A549 (cell line): Measurements from ENCODE around the gene TP53BP1. TPM values are rescaled to one million over a fixed set of nuclear protein-coding genes. Genes with fewer than 3 reads are reported as not detected.

Experiments
- ATAC-seq, 2 experiments: fragments of 200-7000 bp in 1 of 2; fragments of >200 bp in 1 of 2; cut with Nextera tagmentation in 1 of 2; cut with Tn5 transposase in 1 of 2; 3 replicates each; pipeline versions ENCODE4 v1.8.0 to v1.9.1; 2018 to 2020; ENCODE audit warnings: mild to moderate bottlenecking in 1 of 2, moderate library complexity in 1 of 2
- CTCF ChIA-PET: fragments of 300-600 bp; sonication (Branson Sonifier 250); formaldehyde crosslinking; extraction: SDS; loops from one replicate; lab custom pipeline; 2021; ENCODE audit warnings: antibody characterized with exemption, inconsistent platforms; lab: Yijun Ruan, JAX
- POLR2A ChIA-PET: fragments of 350-600 bp; formaldehyde crosslinking; extraction: SDS; loops from one replicate; lab custom pipeline; 2021; ENCODE audit warnings: antibody characterized with exemption, inconsistent platforms; lab: Yijun Ruan, JAX
- DNase-seq, 2 experiments: peaks; one replicate each; pipeline versions ENCODE4 v3.0.0 to v3.0.0-alpha.2; 2011 to 2016; ENCODE audit warnings: low read depth in 1 of 2, low spot score in 1 of 2
- FAIRE-seq: peaks from 2 replicates; lab custom pipeline; 2011; peaks lifted over from hg19 to GRCh38; lab: Jason Lieb, UNC
- H3K27ac ChIP-seq, 2 experiments: fragments of >200 bp; sonication (Bioruptor Twin); formaldehyde crosslinking; 3 replicates each; pipeline ENCODE4 v1.5.1; 2016 to 2017
- H3K4me1 ChIP-seq: fragments of >200 bp; sonication (Bioruptor Twin); formaldehyde crosslinking; 3 replicates; pipeline ENCODE4 v1.6.1; 2016
- H3K4me2 ChIP-seq: fragments of >200 bp; sonication (Bioruptor Twin); formaldehyde crosslinking; 3 replicates; pipeline ENCODE4 v1.6.1; 2016
- H3K4me3 ChIP-seq: fragments of >200 bp; sonication (Bioruptor Twin); formaldehyde crosslinking; 3 replicates; pipeline ENCODE4 v1.5.1; 2016
- H3K9me3 ChIP-seq: fragments of >200 bp; sonication (Bioruptor Twin); formaldehyde crosslinking; 3 replicates; pipeline ENCODE4 v1.6.1; 2016
- CBX2 ChIP-seq: fragments of 200-600 bp; sonication (generic); IDR thresholded peaks from 2 replicates; pipeline ENCODE4 v1.6.1; 2016; ENCODE audit warnings: low read depth, mild to moderate bottlenecking, borderline replicate concordance
- CHD4 ChIP-seq: fragments of 200-600 bp; sonication (generic); IDR thresholded peaks from 2 replicates; pipeline ENCODE4 v1.6.1; 2016; ENCODE audit warnings: antibody characterized with exemption, mild to moderate bottlenecking, borderline replicate concordance
- GATA3 ChIP-seq: IDR thresholded peaks from 2 replicates; pipeline ENCODE4 v1.6.1; 2012; ENCODE audit warnings: borderline replicate concordance
- HDAC2 ChIP-seq: fragments of 200-600 bp; sonication (generic); IDR thresholded peaks from 2 replicates; pipeline ENCODE4 v1.6.1; 2016
- HOXB5 ChIP-seq: fragments of 250-450 bp; sonication (Bioruptor Pico); IDR thresholded peaks from 2 replicates; pipeline ENCODE4 v1.5.0; 2020; ENCODE audit warnings: mild to moderate bottlenecking, moderate library complexity
- JUN ChIP-seq, 2 experiments: fragments of >200 bp; sonication (Bioruptor Twin); formaldehyde crosslinking; IDR thresholded peaks; 2 replicates in 1 of 2; 3 replicates in 1 of 2; pipeline ENCODE4 v1.6.1; 2016 to 2017
- KDM5A ChIP-seq: fragments of 200-600 bp; sonication (generic); IDR thresholded peaks from 2 replicates; pipeline ENCODE4 v1.6.1; 2016; ENCODE audit warnings: antibody characterized with exemption, mild to moderate bottlenecking
- NFE2L2 ChIP-seq: fragments of 150-350 bp; conservative IDR thresholded peaks from 2 replicates; pipeline ENCODE4 v1.6.1; 2014; ENCODE audit warnings: low read length
- PHF8 ChIP-seq: fragments of 200-600 bp; sonication (generic); IDR thresholded peaks from 2 replicates; pipeline ENCODE4 v1.6.1; 2016; ENCODE audit warnings: low read depth, mild to moderate bottlenecking, antibody characterized with exemption, moderate library complexity, borderline replicate concordance
- RAD21 ChIP-seq, 2 experiments: fragments of >200 bp in 1 of 2; sonication (Bioruptor Twin) in 1 of 2; formaldehyde crosslinking in 1 of 2; IDR thresholded peaks in 1 of 2; conservative IDR thresholded peaks in 1 of 2; 2 replicates in 1 of 2; 3 replicates in 1 of 2; pipeline ENCODE4 v1.6.1; 2012 to 2018; ENCODE audit warnings: inconsistent platforms in 1 of 2
- RFX5 ChIP-seq: fragments of 450-650 bp; IDR thresholded peaks from 2 replicates; pipeline ENCODE4 v1.7.1; 2014; ENCODE audit warnings: antibody characterized with exemption, mild to moderate bottlenecking, moderate library complexity
- SREBF2 ChIP-seq: fragments of 450-650 bp; IDR thresholded peaks from 2 replicates; pipeline ENCODE4 v1.6.1; 2014; ENCODE audit warnings: mild to moderate bottlenecking, moderate library complexity
- ZFP36 ChIP-seq: fragments of 450-650 bp; IDR thresholded peaks from 2 replicates; pipeline ENCODE4 v1.6.1; 2014; ENCODE audit warnings: borderline replicate concordance; ENCODE audit not compliant: partially characterized antibody
- ZNF302 ChIP-seq: fragments of 250-450 bp; sonication (Bioruptor Pico); IDR thresholded peaks from 2 replicates; pipeline ENCODE4 v1.9.0; 2021; ENCODE audit warnings: inconsistent platforms, mild to moderate bottlenecking, moderate library complexity
- WGBS: methylation state at CpG from one replicate; pipeline ENCODE4 v1.1.6; 2017; ENCODE audit errors: missing lambda C conversion rate; 5-methylcytosine and 5-hydroxymethylcytosine counted together
- polyA plus RNA-seq, 4 experiments: library from polyadenylated mRNA; depleted of rRNA in 3 of 4; stranded (reverse); fragments of >200 nt; fragmentation: RNase III in 1 of 4; extraction: RNeasy Plus Mini Kit Qiagen cat#74134 plus additional on column Dnase treatment in 1 of 4; gene quantifications; 2 replicates in 3 of 4; 3 replicates in 1 of 4; pipeline ENCODE4 v1.2.3, GENCODE V29; 2011 to 2017
- TF ChIP-seq, protein P1 (sequence below): fragments of 250-450 bp; sonication (Bioruptor Pico); IDR thresholded peaks from 2 replicates; pipeline ENCODE4 v1.5.0; 2021; ENCODE audit warnings: mild to moderate bottlenecking, moderate library complexity, borderline replicate concordance
- TF ChIP-seq, protein P2 (sequence below): fragments of 150-350 bp; IDR thresholded peaks from 2 replicates; pipeline ENCODE4 v1.6.1; 2014; ENCODE audit warnings: low read depth, mild to moderate bottlenecking, low read length
- TF ChIP-seq, protein P3 (sequence below): IDR thresholded peaks from 2 replicates; pipeline ENCODE4 v1.6.1; 2012
- TF ChIP-seq, protein P4 (sequence below): IDR thresholded peaks from 2 replicates; pipeline ENCODE4 v1.6.1; 2012; ENCODE audit warnings: low read depth, borderline replicate concordance

The TP53BP1 gene
- polyA plus RNA-seq, 2 of the 4 experiments (the other 2 are of a cell fraction): 25.0 to 49.8 TPM

DNA sequence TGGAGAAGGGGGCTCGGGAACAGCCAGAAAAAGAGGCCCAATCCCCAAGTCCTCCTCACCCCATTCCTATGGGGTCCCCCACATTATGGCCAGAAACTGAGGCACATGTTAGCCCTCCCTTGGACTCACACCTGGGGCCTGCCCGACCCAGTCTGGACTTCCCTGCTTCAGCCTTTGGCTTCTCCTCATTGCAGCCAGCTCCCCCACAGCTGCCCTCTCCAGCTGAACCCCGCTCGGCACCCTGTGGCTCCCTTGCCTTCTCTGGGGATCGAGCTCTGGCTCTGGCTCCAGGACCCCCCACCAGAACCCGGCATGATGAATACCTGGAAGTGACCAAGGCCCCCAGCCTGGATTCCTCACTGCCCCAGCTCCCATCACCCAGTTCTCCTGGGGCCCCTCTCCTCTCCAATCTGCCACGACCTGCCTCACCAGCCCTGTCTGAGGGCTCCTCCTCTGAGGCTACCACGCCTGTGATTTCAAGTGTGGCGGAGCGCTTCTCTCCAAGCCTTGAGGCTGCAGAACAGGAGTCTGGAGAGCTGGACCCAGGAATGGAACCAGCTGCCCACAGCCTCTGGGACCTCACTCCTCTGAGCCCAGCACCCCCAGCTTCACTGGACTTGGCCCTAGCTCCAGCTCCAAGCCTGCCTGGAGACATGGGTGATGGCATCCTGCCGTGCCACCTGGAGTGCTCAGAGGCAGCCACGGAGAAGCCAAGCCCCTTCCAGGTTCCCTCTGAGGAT is 35.0 kb upstream of the TP53BP1 start:
- no peak overlapping the region for H3K27ac ChIP-seq
- FAIRE-seq: no peak
- H3K4me3 ChIP-seq: no peak overlapping the region
- no peak overlapping the region for H3K4me2 ChIP-seq
- H3K4me1 ChIP-seq: no peaks in the 10 kb centered on the region
- CTCF ChIA-PET: interaction anchor here (0.9 to 1.2 kb wide), 2 partner anchors 14 to 16 kb away, joined by 3 read pairs; no protein-coding TSS in a partner anchor
- ATAC-seq: no peak
- 76% methylated on average over 4 of the region's 12 CpGs for WGBS
- DNase-seq: no peak
- no peak for TF ChIP-seq NFE2L2
- TF ChIP-seq GATA3: no peak
- no peak for TF ChIP-seq ZNF302 (CRISPR knock-in tag)
- no peak for TF ChIP-seq SREBF2
- TF ChIP-seq HDAC2: no peak
- no peak for TF ChIP-seq CBX2
- TF ChIP-seq PHF8: no peak
- TF ChIP-seq CHD4: no peak
- TF ChIP-seq, all 56 proteins: peak for 0
- POLR2A ChIA-PET: no interaction called here
- H3K9me3 ChIP-seq: no peaks in the 10 kb centered on the region

DNA sequence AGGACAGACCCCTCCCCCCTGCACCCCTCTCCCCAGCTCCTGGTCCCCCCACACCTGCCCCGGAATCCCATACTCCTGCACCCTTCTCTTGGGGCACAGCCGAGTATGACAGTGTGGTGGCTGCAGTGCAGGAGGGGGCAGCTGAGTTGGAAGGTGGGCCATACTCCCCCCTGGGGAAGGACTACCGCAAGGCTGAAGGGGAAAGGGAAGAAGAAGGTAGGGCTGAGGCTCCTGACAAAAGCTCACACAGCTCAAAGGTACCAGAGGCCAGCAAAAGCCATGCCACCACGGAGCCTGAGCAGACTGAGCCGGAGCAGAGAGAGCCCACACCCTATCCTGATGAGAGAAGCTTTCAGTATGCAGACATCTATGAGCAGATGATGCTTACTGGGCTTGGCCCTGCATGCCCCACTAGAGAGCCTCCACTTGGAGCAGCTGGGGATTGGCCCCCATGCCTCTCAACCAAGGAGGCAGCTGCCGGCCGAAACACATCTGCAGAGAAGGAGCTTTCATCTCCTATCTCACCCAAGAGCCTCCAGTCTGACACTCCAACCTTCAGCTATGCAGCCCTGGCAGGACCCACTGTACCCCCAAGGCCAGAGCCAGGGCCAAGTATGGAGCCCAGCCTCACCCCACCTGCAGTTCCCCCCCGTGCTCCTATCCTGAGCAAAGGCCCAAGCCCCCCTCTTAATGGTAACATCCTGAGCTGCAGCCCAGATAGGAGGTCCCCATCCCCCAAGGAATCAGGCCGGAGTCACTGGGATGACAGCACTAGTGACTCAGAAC is 34.3 kb upstream of the TP53BP1 start:
- Histone ChIP-seq H3K27ac (no peak overlapping the region), H3K4me2 (no peak overlapping the region), H3K4me1 (no peaks in the 10 kb centered on the region), H3K4me3 (no peak overlapping the region)
- ATAC-seq: no peak; a peak in 1 of 6 replicates
- no peak for DNase-seq
- no peak for FAIRE-seq
- ChIA-PET CTCF (interaction anchor here (0.6 to 1.2 kb wide), 3 partner anchors 13 to 19 kb away, joined by 3 read pairs; no protein-coding TSS in a partner anchor), POLR2A (interaction anchor here (1.3 kb wide), 1 partner anchor 16 kb away, joined by 4 read pairs; no protein-coding TSS in a partner anchor)
- TF ChIP-seq KDM5A (no peak), JUN (IDR thresholded peaks at IDR 0.05) (no peak), HOXB5 (CRISPR knock-in tag) (no peak), ZFP36 (no peak)
- TF ChIP-seq, protein P1, sequence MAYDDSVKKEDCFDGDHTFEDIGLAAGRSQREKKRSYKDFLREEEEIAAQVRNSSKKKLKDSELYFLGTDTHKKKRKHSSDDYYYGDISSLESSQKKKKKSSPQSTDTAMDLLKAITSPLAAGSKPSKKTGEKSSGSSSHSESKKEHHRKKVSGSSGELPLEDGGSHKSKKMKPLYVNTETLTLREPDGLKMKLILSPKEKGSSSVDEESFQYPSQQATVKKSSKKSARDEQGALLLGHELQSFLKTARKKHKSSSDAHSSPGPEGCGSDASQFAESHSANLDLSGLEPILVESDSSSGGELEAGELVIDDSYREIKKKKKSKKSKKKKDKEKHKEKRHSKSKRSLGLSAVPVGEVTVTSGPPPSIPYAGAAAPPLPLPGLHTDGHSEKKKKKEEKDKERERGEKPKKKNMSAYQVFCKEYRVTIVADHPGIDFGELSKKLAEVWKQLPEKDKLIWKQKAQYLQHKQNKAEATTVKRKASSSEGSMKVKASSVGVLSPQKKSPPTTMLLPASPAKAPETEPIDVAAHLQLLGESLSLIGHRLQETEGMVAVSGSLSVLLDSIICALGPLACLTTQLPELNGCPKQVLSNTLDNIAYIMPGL (CRISPR knock-in tag): no peak
- TF ChIP-seq, protein P2, sequence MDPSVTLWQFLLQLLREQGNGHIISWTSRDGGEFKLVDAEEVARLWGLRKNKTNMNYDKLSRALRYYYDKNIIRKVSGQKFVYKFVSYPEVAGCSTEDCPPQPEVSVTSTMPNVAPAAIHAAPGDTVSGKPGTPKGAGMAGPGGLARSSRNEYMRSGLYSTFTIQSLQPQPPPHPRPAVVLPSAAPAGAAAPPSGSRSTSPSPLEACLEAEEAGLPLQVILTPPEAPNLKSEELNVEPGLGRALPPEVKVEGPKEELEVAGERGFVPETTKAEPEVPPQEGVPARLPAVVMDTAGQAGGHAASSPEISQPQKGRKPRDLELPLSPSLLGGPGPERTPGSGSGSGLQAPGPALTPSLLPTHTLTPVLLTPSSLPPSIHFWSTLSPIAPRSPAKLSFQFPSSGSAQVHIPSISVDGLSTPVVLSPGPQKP: no peak
- TF ChIP-seq, all 56 proteins: peak for 0
- H3K9me3 ChIP-seq: no peaks in the 10 kb centered on the region
- 75% methylated on average over 4 of the region's 9 CpGs for WGBS

DNA sequence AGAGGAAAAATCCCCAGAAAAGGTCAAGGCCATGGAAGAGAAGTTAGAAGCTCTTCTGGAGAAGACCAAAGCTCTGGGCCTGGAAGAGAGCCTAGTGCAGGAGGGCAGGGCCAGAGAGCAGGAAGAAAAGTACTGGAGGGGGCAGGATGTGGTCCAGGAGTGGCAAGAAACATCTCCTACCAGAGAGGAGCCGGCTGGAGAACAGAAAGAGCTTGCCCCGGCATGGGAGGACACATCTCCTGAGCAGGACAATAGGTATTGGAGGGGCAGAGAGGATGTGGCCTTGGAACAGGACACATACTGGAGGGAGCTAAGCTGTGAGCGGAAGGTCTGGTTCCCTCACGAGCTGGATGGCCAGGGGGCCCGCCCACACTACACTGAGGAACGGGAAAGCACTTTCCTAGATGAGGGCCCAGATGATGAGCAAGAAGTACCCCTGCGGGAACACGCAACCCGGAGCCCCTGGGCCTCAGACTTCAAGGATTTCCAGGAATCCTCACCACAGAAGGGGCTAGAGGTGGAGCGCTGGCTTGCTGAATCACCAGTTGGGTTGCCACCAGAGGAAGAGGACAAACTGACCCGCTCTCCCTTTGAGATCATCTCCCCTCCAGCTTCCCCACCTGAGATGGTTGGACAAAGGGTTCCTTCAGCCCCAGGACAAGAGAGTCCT is 33.4 kb upstream of the TP53BP1 start:
- no peak for DNase-seq
- no peaks in the 10 kb centered on the region for H3K9me3 ChIP-seq
- H3K4me2 ChIP-seq: no peak overlapping the region
- no peak for ATAC-seq
- no peak overlapping the region for H3K4me3 ChIP-seq
- no peak overlapping the region for H3K27ac ChIP-seq
- CTCF ChIA-PET: interaction anchor here (0.6 to 1.2 kb wide), 4 partner anchors 10 to 20 kb away, joined by 3 read pairs; no protein-coding TSS in a partner anchor
- no peaks in the 10 kb centered on the region for H3K4me1 ChIP-seq
- WGBS: 67% methylated on average over 7 of the region's 11 CpGs
- POLR2A ChIA-PET: interaction anchor here (1.3 kb wide), 1 partner anchor 16 kb away, joined by 4 read pairs; no protein-coding TSS in a partner anchor
- TF ChIP-seq PHF8 (no peak), HOXB5 (CRISPR knock-in tag) (no peak), RAD21 (conservative IDR thresholded peaks at IDR 0.05 in 1 of 2, IDR thresholded peaks at IDR 0.05 in 1 of 2) (no peak), RFX5 (no peak), ZNF302 (CRISPR knock-in tag) (no peak)
- TF ChIP-seq, protein P3, sequence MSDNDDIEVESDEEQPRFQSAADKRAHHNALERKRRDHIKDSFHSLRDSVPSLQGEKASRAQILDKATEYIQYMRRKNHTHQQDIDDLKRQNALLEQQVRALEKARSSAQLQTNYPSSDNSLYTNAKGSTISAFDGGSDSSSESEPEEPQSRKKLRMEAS: no peak
- TF ChIP-seq, protein P2: no peak
- TF ChIP-seq, protein P4, sequence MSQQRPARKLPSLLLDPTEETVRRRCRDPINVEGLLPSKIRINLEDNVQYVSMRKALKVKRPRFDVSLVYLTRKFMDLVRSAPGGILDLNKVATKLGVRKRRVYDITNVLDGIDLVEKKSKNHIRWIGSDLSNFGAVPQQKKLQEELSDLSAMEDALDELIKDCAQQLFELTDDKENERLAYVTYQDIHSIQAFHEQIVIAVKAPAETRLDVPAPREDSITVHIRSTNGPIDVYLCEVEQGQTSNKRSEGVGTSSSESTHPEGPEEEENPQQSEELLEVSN: no peak
- TF ChIP-seq, all 56 proteins: peak for 0
- FAIRE-seq: no peak
